ENCODE results near the gene DRD4. TPM values are rescaled to one million over a fixed set of nuclear protein-coding genes. Genes with fewer than 3 reads are reported as not detected.

Gene DRD4
- total RNA-seq (0.09 TPM), polyA plus RNA-seq (0.82 TPM)
- long read RNA-seq, donor 1: 0 reads
- long read RNA-seq, donor 2: 0 reads
- long read RNA-seq, donor 3: 0 reads
- long read RNA-seq, donor 4: 0 reads
- long read RNA-seq, donor 5: 0 reads
- long read RNA-seq, donor 6: 0 reads
- long read RNA-seq, donor 7: 0 reads
- long read RNA-seq, donor 8: 0 reads
- long read RNA-seq, donor 9: 0 reads
- long read RNA-seq, donor 10: 0 reads

DNA sequence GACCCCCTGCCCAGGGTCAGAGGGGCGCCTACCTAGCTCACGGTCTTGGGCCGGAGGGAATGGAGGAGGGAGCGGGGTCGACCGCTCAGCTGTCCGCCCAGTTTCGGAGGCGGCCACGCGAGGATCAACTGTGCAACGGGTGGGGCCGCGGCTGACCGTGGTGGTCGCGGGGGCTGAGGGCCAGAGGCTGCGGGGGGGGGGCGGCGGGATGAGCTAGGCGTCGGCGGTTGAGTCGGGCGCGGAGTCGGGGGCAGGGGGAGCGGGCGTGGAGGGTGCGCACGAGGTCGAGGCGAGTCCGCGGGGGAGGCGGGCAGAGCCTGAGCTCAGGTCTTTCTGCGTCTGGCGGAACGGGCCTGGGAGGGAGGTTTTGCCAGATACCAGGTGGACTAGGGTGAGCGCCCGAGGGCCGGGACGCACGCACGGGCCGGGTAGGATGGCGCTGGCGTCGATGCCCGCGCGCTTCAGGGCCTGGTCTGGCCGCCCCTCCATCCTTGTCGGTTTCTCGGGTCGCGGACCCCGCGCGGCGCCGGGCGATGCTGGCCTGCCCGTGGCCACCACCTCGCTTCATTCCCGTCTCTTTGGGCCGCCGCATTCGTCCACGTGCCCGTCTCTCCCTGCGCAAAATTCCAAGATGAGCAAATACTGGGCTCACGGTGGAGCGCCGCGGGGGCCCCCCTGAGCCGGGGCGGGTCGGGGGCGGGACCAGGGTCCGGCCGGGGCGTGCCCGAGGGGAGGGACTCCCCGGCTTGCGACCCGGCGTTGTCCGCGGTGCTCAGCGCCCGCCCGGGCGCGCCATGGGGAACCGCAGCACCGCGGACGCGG lies at the start of gene DRD4:
Gene DRD4, plus strand, starts transcription at position 759 of the 822 bp plus-strand sequence. Its CDS starts 36 bp downstream, at position 795.
- WGBS: 22% methylated on average over 100 of the region's 100 CpGs
- Histone ChIP-seq H3K9me3 (ENCODE audit: control insufficient read depth in 2 of 2, insufficient read depth in 1 of 2, low read length in 1 of 2) (peaks cover 1 to 3% of the 10 kb centered on the region in 2 donors), H3K27me3 (ENCODE audit: control insufficient read depth in 2 of 2, insufficient read depth in 1 of 2, low read length in 1 of 2) (peaks cover 58 to 72% of the 10 kb centered on the region in 2 donors), H3K4me3 (ENCODE audit: low read length in 2 of 2) (no peak within 1 kb of the TSS), H3K27ac (ENCODE audit: low read depth in 1 of 2, low read length in 1 of 2) (no peak within 1 kb of the TSS), H3K36me3 (ENCODE audit: control insufficient read depth in 2 of 2, insufficient read depth in 2 of 2, low read length in 1 of 2) (peaks cover 0 to 9% of the 10 kb centered on the region in 2 donors), H3K4me1 (ENCODE audit: control insufficient read depth in 2 of 2, insufficient read depth in 2 of 2, low read length in 2 of 2) (peaks cover 4 to 12% of the 10 kb centered on the region in 2 donors)
- DNase-seq (ENCODE audit: low read depth in 6 of 9, low spot score in 9 of 9): no peak

DNA sequence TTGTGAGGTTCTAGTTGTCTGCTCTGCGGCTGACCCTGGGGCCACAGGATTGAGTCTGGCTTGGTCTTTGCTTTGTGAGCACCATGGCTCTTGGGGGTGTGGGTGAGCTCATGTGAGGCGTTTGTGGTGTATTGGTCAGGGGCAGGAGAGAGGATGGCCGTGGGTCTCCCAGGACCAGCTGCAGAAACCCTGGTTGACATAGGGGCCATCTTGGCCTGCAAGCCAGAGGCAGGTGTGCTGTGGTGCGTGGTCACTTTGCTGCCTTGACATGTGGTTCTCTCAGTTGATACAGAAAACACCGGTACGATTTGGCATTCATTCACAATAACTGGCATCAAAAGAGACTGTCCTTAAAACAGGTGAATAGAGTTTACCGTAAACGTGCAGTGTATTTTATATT lies 49.5 kb upstream of the DRD4 start:
- peaks cover 64 to 69% of the 10 kb centered on the region in 2 donors for H3K36me3 ChIP-seq (ENCODE audit: control insufficient read depth in 2 of 2, insufficient read depth in 2 of 2, low read length in 1 of 2)
- no peaks in the 10 kb centered on the region for H3K27me3 ChIP-seq (ENCODE audit: control insufficient read depth in 2 of 2, insufficient read depth in 1 of 2, low read length in 1 of 2)
- DNase-seq (ENCODE audit: low read depth in 6 of 9, low spot score in 9 of 9): no peak
- H3K4me3 ChIP-seq (ENCODE audit: low read length in 2 of 2): no peak overlapping the region
- peak overlapping the region; percentile 62 to 74 for H3K27ac ChIP-seq (ENCODE audit: low read depth in 1 of 2, low read length in 1 of 2)
- peaks cover 0 to 10% of the 10 kb centered on the region in 2 donors for H3K4me1 ChIP-seq (ENCODE audit: control insufficient read depth in 2 of 2, insufficient read depth in 2 of 2, low read length in 2 of 2)
- peaks cover 1 to 5% of the 10 kb centered on the region in 2 donors for H3K9me3 ChIP-seq (ENCODE audit: control insufficient read depth in 2 of 2, insufficient read depth in 1 of 2, low read length in 1 of 2)
- WGBS: 92% methylated on average over 8 of the region's 8 CpGs

DNA sequence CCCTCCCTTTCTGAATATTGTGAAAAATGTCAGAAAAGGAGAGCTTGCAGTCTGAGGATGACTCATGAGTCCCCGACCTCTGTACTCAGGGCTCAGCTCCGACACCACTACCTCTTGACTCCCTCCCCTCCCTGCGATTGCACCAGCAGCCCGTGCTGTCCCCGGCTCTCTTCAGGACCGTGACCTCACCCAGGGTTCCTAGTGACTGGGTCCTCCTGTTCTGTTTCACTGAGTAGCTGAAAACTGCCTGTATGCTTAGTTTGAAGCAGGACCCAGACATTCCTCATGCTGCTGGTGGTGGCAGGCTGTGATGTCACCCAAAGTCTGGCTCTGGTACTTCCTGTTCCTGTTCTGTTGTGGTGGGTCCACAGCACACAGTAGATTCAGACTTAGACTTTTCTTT lies 49.1 kb upstream of the DRD4 start:
- H3K27me3 ChIP-seq (ENCODE audit: control insufficient read depth in 2 of 2, insufficient read depth in 1 of 2, low read length in 1 of 2): no peaks in the 10 kb centered on the region
- peaks cover 0 to 10% of the 10 kb centered on the region in 2 donors for H3K4me1 ChIP-seq (ENCODE audit: control insufficient read depth in 2 of 2, insufficient read depth in 2 of 2, low read length in 2 of 2)
- peaks cover 68 to 73% of the 10 kb centered on the region in 2 donors for H3K36me3 ChIP-seq (ENCODE audit: control insufficient read depth in 2 of 2, insufficient read depth in 2 of 2, low read length in 1 of 2)
- 89% methylated on average over 6 of the region's 6 CpGs for WGBS
- no peak overlapping the region for H3K4me3 ChIP-seq (ENCODE audit: low read length in 2 of 2)
- peak overlapping the region; percentile 44 to 74 for H3K27ac ChIP-seq (ENCODE audit: low read depth in 1 of 2, low read length in 1 of 2)
- H3K9me3 ChIP-seq (ENCODE audit: control insufficient read depth in 2 of 2, insufficient read depth in 1 of 2, low read length in 1 of 2): peaks cover 1 to 5% of the 10 kb centered on the region in 2 donors
- peak in 1 of 9 donors; percentile 72 for DNase-seq (ENCODE audit: low read depth in 6 of 9, low spot score in 9 of 9)

DNA sequence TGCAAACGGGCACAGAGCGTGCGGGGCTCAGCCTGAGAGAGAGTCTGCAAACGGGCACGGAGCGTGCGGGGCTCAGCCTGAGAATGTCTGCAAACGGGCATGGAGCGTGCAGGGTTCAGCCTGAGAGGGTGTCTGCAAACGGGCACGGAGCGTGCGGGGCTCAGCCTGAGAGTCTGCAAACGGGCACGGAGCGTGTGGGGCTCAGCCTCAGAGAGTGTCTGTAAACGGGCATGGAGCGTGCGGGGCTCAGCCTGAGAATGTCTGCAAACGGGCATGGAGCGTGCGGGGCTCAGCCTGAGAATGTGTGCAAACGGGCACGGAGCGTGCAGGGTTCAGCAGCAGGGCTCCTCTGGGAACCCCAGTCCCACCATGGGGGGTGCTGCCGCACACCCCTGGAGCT lies 47.3 kb upstream of the DRD4 start:
- H3K4me3 ChIP-seq (ENCODE audit: low read length in 2 of 2): no peak overlapping the region
- no peak overlapping the region for H3K27ac ChIP-seq (ENCODE audit: low read depth in 1 of 2, low read length in 1 of 2)
- DNase-seq (ENCODE audit: low read depth in 6 of 9, low spot score in 9 of 9): no peak
- no peaks in the 10 kb centered on the region for H3K27me3 ChIP-seq (ENCODE audit: control insufficient read depth in 2 of 2, insufficient read depth in 1 of 2, low read length in 1 of 2)
- peaks cover 0 to 10% of the 10 kb centered on the region in 2 donors for H3K4me1 ChIP-seq (ENCODE audit: control insufficient read depth in 2 of 2, insufficient read depth in 2 of 2, low read length in 2 of 2)
- peaks cover 0 to 1% of the 10 kb centered on the region in 2 donors for H3K9me3 ChIP-seq (ENCODE audit: control insufficient read depth in 2 of 2, insufficient read depth in 1 of 2, low read length in 1 of 2)
- peaks cover 71 to 76% of the 10 kb centered on the region in 2 donors for H3K36me3 ChIP-seq (ENCODE audit: control insufficient read depth in 2 of 2, insufficient read depth in 2 of 2, low read length in 1 of 2)
- WGBS: 96% methylated on average over 26 of the region's 26 CpGs

DNA sequence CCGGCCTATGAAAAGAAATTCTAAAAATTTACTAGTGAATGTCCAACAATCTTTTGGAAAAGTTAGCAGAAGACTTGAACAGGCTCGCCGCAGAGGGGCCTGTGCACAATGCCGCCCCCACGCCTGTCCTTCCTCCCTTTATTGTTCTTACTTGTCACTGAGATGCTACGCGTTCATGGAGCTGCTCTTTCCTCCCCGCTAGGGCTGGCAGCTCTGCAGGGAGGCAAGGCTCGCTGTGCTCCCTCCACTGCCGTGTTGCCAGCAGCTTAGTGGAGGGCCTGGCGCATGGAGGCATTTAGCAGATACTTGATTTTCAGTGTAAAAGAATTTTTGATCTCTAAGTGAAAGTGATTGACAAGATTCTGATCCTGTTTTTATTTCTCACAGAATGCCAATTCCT lies 46.1 kb upstream of the DRD4 start:
- Histone ChIP-seq H3K4me1 (ENCODE audit: control insufficient read depth in 2 of 2, insufficient read depth in 2 of 2, low read length in 2 of 2) (peaks cover 0 to 10% of the 10 kb centered on the region in 2 donors), H3K4me3 (ENCODE audit: low read length in 2 of 2) (no peak overlapping the region), H3K36me3 (ENCODE audit: control insufficient read depth in 2 of 2, insufficient read depth in 2 of 2, low read length in 1 of 2) (peaks cover 82 to 83% of the 10 kb centered on the region in 2 donors), H3K27ac (ENCODE audit: low read depth in 1 of 2, low read length in 1 of 2) (no peak overlapping the region), H3K27me3 (ENCODE audit: control insufficient read depth in 2 of 2, insufficient read depth in 1 of 2, low read length in 1 of 2) (no peaks in the 10 kb centered on the region), H3K9me3 (ENCODE audit: control insufficient read depth in 2 of 2, insufficient read depth in 1 of 2, low read length in 1 of 2) (peaks cover 0 to 1% of the 10 kb centered on the region in 2 donors)
- WGBS: 83% methylated on average over 11 of the region's 11 CpGs
- DNase-seq (ENCODE audit: low read depth in 6 of 9, low spot score in 9 of 9): no peak

DNA sequence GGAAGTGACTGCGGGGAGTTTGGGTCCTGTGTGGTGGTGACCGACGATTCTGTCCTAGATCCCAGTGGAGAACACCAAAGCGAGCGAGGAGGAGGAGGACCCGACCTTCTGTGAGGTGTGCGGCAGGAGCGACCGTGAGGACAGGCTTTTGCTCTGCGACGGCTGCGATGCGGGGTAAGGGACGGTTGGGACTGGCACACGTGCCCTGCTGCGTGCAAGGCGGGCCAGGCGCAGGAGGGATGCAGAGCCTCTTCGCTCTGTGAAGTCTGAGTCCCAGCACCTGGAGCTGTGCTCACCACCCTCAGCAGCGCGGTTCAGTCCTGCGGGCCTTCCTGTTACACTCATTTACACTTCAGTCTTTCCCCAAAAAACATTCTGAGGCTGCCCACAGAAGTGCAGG lies 44.6 kb upstream of the DRD4 start:
- H3K27ac ChIP-seq (ENCODE audit: low read depth in 1 of 2, low read length in 1 of 2): no peak overlapping the region
- H3K9me3 ChIP-seq (ENCODE audit: control insufficient read depth in 2 of 2, insufficient read depth in 1 of 2, low read length in 1 of 2): peaks cover 0 to 1% of the 10 kb centered on the region in 2 donors
- no peak for DNase-seq (ENCODE audit: low read depth in 6 of 9, low spot score in 9 of 9)
- WGBS: 98% methylated on average over 22 of the region's 22 CpGs
- no peaks in the 10 kb centered on the region for H3K27me3 ChIP-seq (ENCODE audit: control insufficient read depth in 2 of 2, insufficient read depth in 1 of 2, low read length in 1 of 2)
- H3K36me3 ChIP-seq (ENCODE audit: control insufficient read depth in 2 of 2, insufficient read depth in 2 of 2, low read length in 1 of 2): peaks cover 83% of the 10 kb centered on the region in 2 donors
- H3K4me1 ChIP-seq (ENCODE audit: control insufficient read depth in 2 of 2, insufficient read depth in 2 of 2, low read length in 2 of 2): peaks cover 0 to 7% of the 10 kb centered on the region in 2 donors
- no peak overlapping the region for H3K4me3 ChIP-seq (ENCODE audit: low read length in 2 of 2)

DNA sequence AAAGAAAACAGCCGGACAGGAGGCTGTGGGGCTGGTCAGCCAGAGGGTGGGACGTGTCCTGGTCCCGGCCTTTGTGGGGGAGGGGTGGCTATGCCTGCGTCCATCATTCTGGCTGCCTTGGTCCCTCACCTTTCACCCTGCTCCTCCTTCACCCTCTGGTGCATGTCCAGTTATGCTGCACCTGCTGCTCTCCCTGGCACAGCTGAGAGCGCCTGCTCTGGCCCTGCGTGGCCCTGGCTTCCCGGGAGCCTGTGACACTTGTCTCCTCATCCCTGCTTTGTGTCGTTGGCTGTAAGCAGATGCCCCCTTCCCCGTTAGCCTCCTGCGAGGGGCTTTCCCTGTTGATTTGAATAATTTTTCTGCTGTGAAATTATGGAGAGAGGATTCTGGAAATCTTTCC lies 44.2 kb upstream of the DRD4 start:
- no peak overlapping the region for H3K27ac ChIP-seq (ENCODE audit: low read depth in 1 of 2, low read length in 1 of 2)
- peaks cover 0 to 3% of the 10 kb centered on the region in 2 donors for H3K4me1 ChIP-seq (ENCODE audit: control insufficient read depth in 2 of 2, insufficient read depth in 2 of 2, low read length in 2 of 2)
- H3K36me3 ChIP-seq (ENCODE audit: control insufficient read depth in 2 of 2, insufficient read depth in 2 of 2, low read length in 1 of 2): peaks cover 83% of the 10 kb centered on the region in 2 donors
- WGBS: 98% methylated on average over 10 of the region's 10 CpGs
- H3K9me3 ChIP-seq (ENCODE audit: control insufficient read depth in 2 of 2, insufficient read depth in 1 of 2, low read length in 1 of 2): peaks cover 0 to 1% of the 10 kb centered on the region in 2 donors
- DNase-seq (ENCODE audit: low read depth in 6 of 9, low spot score in 9 of 9): no peak
- H3K4me3 ChIP-seq (ENCODE audit: low read length in 2 of 2): no peak overlapping the region
- H3K27me3 ChIP-seq (ENCODE audit: control insufficient read depth in 2 of 2, insufficient read depth in 1 of 2, low read length in 1 of 2): no peaks in the 10 kb centered on the region

DNA sequence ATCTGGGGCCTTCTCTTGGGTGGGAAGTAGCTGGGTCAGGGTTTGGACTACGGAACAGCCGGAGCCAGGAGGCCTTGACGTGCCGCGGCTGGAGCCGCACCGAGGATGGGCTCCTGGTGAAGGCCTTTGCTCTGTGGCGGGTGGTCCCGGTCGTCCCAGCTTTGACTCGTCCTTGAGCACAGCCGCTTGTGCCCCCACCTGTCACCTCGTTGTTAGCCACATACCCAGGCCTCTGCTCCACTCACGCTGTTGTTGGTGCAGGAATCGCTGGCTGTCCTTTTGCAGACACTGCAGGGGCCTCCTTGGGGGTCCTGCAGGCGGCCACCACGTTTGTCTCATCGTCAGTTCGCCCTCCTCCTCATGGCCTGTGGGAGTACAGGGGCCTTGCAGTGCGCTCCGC lies 43.7 kb upstream of the DRD4 start:
- 98% methylated on average over 21 of the region's 21 CpGs for WGBS

DNA sequence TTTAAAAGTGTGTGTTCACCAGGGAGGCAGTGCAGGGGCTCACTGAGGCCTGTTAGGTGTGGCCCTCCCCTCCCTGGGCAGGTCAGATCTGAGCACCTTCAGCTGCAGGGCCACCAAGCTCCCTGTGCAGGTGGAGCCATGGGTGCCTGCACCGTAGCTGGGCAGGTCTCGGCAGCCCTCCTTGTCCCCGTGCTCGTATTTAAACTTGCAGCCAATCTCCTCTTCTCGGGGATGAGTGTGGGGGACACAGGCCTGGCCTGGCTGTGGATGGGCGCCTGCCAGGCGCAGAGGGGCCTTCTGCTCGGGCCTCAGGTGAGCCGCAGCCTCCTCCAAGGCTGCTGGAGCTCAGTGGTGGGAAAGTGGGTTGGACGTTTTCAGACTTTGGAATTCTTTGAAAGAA lies 41.7 kb upstream of the DRD4 start:
- no peaks in the 10 kb centered on the region for H3K27me3 ChIP-seq (ENCODE audit: control insufficient read depth in 2 of 2, insufficient read depth in 1 of 2, low read length in 1 of 2)
- H3K27ac ChIP-seq (ENCODE audit: low read depth in 1 of 2, low read length in 1 of 2): no peak overlapping the region
- peaks cover 84 to 91% of the 10 kb centered on the region in 2 donors for H3K36me3 ChIP-seq (ENCODE audit: control insufficient read depth in 2 of 2, insufficient read depth in 2 of 2, low read length in 1 of 2)
- no peak overlapping the region for H3K4me3 ChIP-seq (ENCODE audit: low read length in 2 of 2)
- H3K9me3 ChIP-seq (ENCODE audit: control insufficient read depth in 2 of 2, insufficient read depth in 1 of 2, low read length in 1 of 2): no peaks in the 10 kb centered on the region
- no peak for DNase-seq (ENCODE audit: low read depth in 6 of 9, low spot score in 9 of 9)
- H3K4me1 ChIP-seq (ENCODE audit: control insufficient read depth in 2 of 2, insufficient read depth in 2 of 2, low read length in 2 of 2): no peaks in the 10 kb centered on the region
- 95% methylated on average over 10 of the region's 10 CpGs for WGBS

More for the DNA sequence above, 43.7 kb upstream of the DRD4 start:
- DNase-seq (ENCODE audit: low read depth in 6 of 9, low spot score in 9 of 9): no peak
- H3K4me1 ChIP-seq (ENCODE audit: control insufficient read depth in 2 of 2, insufficient read depth in 2 of 2, low read length in 2 of 2): no peaks in the 10 kb centered on the region
- no peak overlapping the region for H3K4me3 ChIP-seq (ENCODE audit: low read length in 2 of 2)
- H3K36me3 ChIP-seq (ENCODE audit: control insufficient read depth in 2 of 2, insufficient read depth in 2 of 2, low read length in 1 of 2): peaks cover 86% of the 10 kb centered on the region in 2 donors
- H3K9me3 ChIP-seq (ENCODE audit: control insufficient read depth in 2 of 2, insufficient read depth in 1 of 2, low read length in 1 of 2): peaks cover 0 to 1% of the 10 kb centered on the region in 2 donors
- no peaks in the 10 kb centered on the region for H3K27me3 ChIP-seq (ENCODE audit: control insufficient read depth in 2 of 2, insufficient read depth in 1 of 2, low read length in 1 of 2)
- no peak overlapping the region for H3K27ac ChIP-seq (ENCODE audit: low read depth in 1 of 2, low read length in 1 of 2)
